GM18951 (cell line): ENCODE measurements around the gene MAN2A1.

Experiments used
- POLR2A ChIP-seq: IDR thresholded peaks from 4 replicates; pipeline ENCODE4 v1.6.1; 2011; ENCODE audit warnings: mild to moderate bottlenecking; ENCODE audit not compliant: insufficient read length, insufficient read depth; ENCODE audit errors: extremely low read depth
- in situ Hi-C: fragments of 300-500 bp; cut with MboI; formaldehyde crosslinking; loops from one replicate; pipeline ENCODE4 v1.12.0; 2022; ENCODE audit warnings: low sequenced_read_pairs, mixed read lengths, inconsistent platforms; ENCODE audit not compliant: unreplicated experiment

Gene MAN2A1

GRCh38 chr5:109739741-109740728 lies 50.3 kb downstream of the MAN2A1 start:
- no peak for TF ChIP-seq POLR2A
- in situ Hi-C loops, result no loop called here

GRCh38 chr5:109740966-109741365 lies 51.2 kb downstream of the MAN2A1 start:
- TF ChIP-seq POLR2A, result no peak
- in situ Hi-C loops, result no loop called here

GRCh38 chr5:109741390-109741789 lies 51.7 kb downstream of the MAN2A1 start:
- in situ Hi-C loops, result no loop called here
- TF ChIP-seq POLR2A, result no peak

DNA sequence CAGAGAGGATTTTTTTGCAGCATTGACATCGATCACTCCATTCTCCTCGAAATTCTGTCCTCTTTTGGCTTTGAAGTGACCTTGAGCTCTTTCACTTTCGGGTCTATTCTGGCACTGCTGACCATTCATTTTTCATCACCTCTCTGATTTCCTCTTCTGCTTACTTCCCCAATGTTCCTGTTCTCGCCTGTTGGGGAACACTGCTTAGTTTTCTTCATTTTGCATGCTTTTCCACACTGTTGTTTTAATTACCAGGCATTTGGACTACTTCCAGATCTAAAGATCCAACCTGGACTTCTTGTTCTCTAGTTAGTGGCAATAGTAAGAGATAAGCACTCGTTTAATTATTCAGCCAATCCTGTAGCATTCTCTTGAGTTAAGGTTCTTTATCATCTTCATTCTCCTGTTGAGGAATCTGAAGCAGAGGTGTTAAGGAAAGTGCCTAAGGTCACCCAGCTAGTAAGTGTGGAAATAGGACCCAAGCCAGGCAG lies 53.4 kb downstream of the MAN2A1 start:
- no peak for TF ChIP-seq POLR2A
- in situ Hi-C loops, result no loop called here

DNA sequence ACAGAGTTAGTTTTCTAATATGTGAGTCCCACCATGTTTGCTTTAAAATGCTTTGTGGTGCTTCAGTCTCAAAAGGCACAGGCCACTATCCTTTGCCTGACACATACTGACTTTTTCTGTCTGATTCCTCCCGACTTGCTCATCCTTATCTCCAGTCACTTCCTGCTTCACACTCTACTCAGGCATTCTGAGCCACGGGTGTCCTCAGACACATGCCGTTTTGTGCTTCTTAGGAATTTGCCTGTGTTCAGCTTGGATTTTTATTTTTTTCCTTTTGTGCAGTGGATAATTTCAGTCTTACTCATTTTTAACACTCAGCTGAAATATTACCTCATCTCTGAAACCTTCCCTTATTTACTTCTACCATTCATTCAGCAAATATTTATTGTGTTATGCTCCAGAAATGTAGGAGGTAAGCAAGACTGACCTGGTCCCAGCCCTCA lies 54.1 kb downstream of the MAN2A1 start:
- no peak for TF ChIP-seq POLR2A
- in situ Hi-C loops, result no loop called here

- in situ Hi-C loops, result no loop called here
- TF ChIP-seq POLR2A, result no peak
Measured at GRCh38 chr5:109744261-109744660, 54.5 kb downstream of the MAN2A1 start.

- in situ Hi-C loops, result no loop called here
- no peak for TF ChIP-seq POLR2A
Measured at GRCh38 chr5:109748546-109748945, 58.8 kb downstream of the MAN2A1 start.

- in situ Hi-C loops, result no loop called here
- no peak for TF ChIP-seq POLR2A
Measured at GRCh38 chr5:109750463-109750862, 60.7 kb downstream of the MAN2A1 start.

DNA sequence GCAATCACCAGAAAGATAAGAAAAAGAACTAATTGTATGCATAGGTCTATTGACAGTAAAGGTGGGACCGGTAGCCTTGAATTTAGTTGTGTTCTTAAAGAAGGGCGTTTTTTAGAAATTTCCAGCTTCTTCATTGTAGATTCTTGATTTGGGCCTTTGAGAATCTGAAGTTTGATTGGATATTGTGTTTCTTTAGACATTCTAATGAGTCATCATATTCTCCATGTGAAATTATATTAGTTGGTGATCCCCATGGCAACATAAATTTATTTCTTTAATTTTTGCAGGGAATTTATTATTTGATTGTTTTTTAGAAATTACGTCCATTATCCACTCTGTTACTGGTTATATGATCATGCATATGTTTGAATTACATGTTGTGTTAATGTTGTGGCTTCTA lies 63.6 kb downstream of the MAN2A1 start:
- no peak for TF ChIP-seq POLR2A
- in situ Hi-C loops, result no loop called here

GRCh38 chr5:109754319-109754718 lies 64.6 kb downstream of the MAN2A1 start:
- in situ Hi-C loops, result no loop called here
- no peak for TF ChIP-seq POLR2A

- no peak for TF ChIP-seq POLR2A
- in situ Hi-C loops, result no loop called here
Measured at GRCh38 chr5:109755761-109756160, 66.0 kb downstream of the MAN2A1 start.

GRCh38 chr5:109756543-109757185 lies 66.9 kb downstream of the MAN2A1 start:
- in situ Hi-C loops, result no loop called here

DNA sequence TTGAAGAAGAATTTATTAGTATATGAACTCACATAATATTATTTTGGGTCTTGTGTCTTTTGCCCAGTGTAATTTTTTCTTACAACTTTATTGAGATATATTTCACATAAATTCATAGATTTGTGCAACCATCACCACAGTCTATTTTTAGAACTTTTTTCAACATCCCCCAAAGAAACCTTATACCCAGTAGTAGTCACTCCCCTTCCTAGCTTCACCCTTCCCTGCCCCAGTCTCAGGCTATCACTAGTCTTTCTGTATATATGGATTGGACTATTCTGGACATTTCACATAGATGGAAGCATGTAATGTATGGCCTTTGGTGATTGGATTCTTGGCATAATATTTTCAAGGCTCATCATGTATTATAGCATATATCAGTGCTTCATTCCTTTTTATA lies 67.8 kb downstream of the MAN2A1 start:
- no peak for TF ChIP-seq POLR2A

More at GRCh38 chr5:109756543-109757185, 66.9 kb downstream of the MAN2A1 start:
- no peak for TF ChIP-seq POLR2A

More for the DNA sequence above, 67.8 kb downstream of the MAN2A1 start:
- in situ Hi-C loops, result no loop called here
